Keratinocyte (primary cell): ENCODE data around the gene LIMS4.
"Not testable (repeated sequence)": the region's sequence is repeated elsewhere in the genome, so short reads cannot be mapped to it uniquely, and the experiment has no call there.

Source experiments
- EZH2 ChIP-seq: IDR thresholded peaks from one replicate; pipeline ENCODE4 v1.6.1; 2012; ENCODE audit warnings: inconsistent platforms, mild to moderate bottlenecking, low read length, moderate library complexity
- TF ChIP-seq, protein P1 (sequence below), 3 experiments: IDR thresholded peaks in 1 of 3; conservative IDR thresholded peaks in 1 of 3; optimal IDR thresholded peaks in 1 of 3; 2 replicates in 2 of 3; 3 replicates in 1 of 3; pipeline versions ENCODE3 to v1.5.1; 2011; ENCODE audit warnings: low read length in 3 of 3, mild to moderate bottlenecking in 3 of 3, moderate library complexity in 2 of 3, control low read depth in 1 of 3, inconsistent platforms in 1 of 3; ENCODE audit not compliant: insufficient read depth in 2 of 3; ENCODE audit errors: extremely low read depth in 1 of 3

DNA sequence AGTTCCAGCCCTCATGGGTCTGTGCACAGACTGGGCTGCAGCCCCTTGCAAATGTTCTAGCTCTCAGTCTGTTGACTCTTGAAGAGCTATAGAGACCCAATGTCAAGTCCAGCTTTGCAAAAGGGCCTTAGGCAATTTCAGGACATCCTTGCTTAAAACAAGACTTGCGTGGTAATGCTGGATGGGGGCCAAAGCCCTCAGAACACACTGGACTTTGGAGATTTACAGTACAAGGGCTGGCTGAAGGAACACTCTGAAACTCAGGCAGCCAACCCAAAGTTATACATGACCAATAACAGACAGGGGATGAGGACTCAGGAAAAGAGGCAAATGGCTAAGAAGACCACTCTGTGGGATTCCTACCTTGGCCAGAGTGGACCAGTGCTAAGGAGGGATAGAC lies 68.4 kb downstream of the LIMS4 start:
- TF ChIP-seq, protein P1, sequence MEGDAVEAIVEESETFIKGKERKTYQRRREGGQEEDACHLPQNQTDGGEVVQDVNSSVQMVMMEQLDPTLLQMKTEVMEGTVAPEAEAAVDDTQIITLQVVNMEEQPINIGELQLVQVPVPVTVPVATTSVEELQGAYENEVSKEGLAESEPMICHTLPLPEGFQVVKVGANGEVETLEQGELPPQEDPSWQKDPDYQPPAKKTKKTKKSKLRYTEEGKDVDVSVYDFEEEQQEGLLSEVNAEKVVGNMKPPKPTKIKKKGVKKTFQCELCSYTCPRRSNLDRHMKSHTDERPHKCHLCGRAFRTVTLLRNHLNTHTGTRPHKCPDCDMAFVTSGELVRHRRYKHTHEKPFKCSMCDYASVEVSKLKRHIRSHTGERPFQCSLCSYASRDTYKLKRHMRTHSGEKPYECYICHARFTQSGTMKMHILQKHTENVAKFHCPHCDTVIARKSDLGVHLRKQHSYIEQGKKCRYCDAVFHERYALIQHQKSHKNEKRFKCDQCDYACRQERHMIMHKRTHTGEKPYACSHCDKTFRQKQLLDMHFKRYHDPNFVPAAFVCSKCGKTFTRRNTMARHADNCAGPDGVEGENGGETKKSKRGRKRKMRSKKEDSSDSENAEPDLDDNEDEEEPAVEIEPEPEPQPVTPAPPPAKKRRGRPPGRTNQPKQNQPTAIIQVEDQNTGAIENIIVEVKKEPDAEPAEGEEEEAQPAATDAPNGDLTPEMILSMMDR (optimal IDR thresholded peaks at IDR 0.05 in 1 of 3, IDR thresholded peaks at IDR 0.05 in 1 of 3, conservative IDR thresholded peaks at IDR 0.05 in 1 of 3; ENCODE audit: extremely low read depth in 1 of 3, insufficient read depth in 2 of 3, low read length in 3 of 3): not testable (repeated sequence)
- not testable (repeated sequence) for TF ChIP-seq EZH2
